ENCODE data around the gene ZNF526. TPM values are rescaled to one million over a fixed set of nuclear protein-coding genes. Genes with fewer than 3 reads are reported as not detected.

Gene ZNF526
- total and polyA plus RNA-seq, 9 of the 15 experiments (the other 6 are each of a cell fraction or from before 2014, with no cell fraction given), result 1.3 to 17.9 (median 6.2) TPM

DNA sequence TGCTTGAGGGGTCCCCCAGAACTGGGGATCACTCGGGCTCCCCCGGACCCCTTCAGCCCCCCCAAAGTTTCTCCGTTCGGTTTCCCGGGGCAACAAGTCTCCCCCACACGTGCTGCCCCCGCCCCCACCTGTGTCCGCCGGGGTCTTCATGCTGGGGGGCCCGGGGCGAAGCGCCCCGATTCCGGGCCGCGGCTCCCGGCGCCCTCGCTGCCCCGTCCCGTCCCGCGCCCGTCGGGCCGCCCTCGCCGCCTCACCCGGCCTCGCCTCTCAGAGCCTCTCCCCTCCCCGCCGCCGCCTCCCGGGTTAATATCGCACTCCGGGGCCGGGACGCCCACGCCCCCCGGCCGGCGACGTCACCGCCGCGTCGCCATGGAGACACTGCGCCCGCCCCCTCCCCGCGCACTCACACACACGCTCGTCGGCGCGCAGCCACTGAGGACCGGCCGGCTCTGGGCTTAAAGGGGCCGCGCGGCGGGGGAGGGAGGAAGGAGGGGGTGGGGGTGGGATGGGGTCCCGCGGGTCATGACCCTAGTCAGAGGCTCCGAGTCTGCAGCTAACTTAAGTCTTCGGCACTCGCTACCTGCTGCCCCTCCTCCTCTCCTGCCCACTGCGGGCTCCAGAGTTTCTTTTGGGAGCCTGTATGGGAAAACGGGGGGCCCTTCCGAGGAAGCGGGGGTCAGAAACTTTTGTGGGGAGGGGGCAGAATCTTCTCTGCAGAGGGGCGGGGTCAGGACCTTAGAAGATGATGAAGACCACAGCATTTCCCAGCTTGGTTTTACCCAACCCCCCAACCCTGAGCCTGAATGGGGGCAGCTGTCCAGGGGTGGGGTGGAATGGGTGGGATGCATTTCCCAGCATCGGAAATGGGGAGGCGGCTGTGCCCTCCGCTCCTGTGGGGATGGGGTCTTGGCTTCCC, 35.0 kb downstream of the ZNF526 start, which contains the start of gene ERF (continued):
- TF ChIP-seq ZNF436 (CRISPR knock-in tag; IDR thresholded peaks at IDR 0.05) (no peak), TAF9B (IDR thresholded peaks at IDR 0.05; ENCODE audit: partially characterized antibody) (no peak), DACH1 (IDR thresholded peaks at IDR 0.05; ENCODE audit: partially characterized antibody) (no peak), L3MBTL2 (IDR thresholded peaks at IDR 0.05) (peak; percentile 25; the same call in 1 of the 2 replicates), GTF2E2 (tag; IDR thresholded peaks at IDR 0.05) (no peak), ZNF239 (CRISPR knock-in tag; IDR thresholded peaks at IDR 0.05) (no peak), ZNF217 (CRISPR knock-in tag; IDR thresholded peaks at IDR 0.05) (no peak), ZNF197 (CRISPR knock-in tag; IDR thresholded peaks at IDR 0.05; ENCODE audit: low read depth) (no peak), MTA2 (IDR thresholded peaks at IDR 0.05; ENCODE audit: low read depth) (no peak), JUN (IDR thresholded peaks at IDR 0.05; ENCODE audit: borderline replicate concordance, low read depth, low read length) (no peak; the same call in 1 of the 2 replicates), JUN (CRISPR knock-in tag; IDR thresholded peaks at IDR 0.05; ENCODE audit: borderline replicate concordance) (peak; percentile 43; the same call in 1 of the 2 replicates), KAT2B (IDR thresholded peaks at IDR 0.05; ENCODE audit: low read depth, low read length) (no peak), YY1 (IDR thresholded peaks at IDR 0.05; ENCODE audit: borderline replicate concordance in 1 of 3, control insufficient read depth in 1 of 3, extremely low read depth in 1 of 3, insufficient read depth in 3 of 3, insufficient read length in 1 of 3, insufficient replicate concordance in 2 of 3, low read depth in 1 of 3, low read length in 2 of 3) (peak in 2 of 3 experiments; percentile 65 to 78)
- TF ChIP-seq, protein P1, sequence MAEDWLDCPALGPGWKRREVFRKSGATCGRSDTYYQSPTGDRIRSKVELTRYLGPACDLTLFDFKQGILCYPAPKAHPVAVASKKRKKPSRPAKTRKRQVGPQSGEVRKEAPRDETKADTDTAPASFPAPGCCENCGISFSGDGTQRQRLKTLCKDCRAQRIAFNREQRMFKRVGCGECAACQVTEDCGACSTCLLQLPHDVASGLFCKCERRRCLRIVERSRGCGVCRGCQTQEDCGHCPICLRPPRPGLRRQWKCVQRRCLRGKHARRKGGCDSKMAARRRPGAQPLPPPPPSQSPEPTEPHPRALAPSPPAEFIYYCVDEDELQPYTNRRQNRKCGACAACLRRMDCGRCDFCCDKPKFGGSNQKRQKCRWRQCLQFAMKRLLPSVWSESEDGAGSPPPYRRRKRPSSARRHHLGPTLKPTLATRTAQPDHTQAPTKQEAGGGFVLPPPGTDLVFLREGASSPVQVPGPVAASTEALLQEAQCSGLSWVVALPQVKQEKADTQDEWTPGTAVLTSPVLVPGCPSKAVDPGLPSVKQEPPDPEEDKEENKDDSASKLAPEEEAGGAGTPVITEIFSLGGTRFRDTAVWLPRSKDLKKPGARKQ (CRISPR knock-in tag; IDR thresholded peaks at IDR 0.05), result no peak
- TF ChIP-seq, protein P2, sequence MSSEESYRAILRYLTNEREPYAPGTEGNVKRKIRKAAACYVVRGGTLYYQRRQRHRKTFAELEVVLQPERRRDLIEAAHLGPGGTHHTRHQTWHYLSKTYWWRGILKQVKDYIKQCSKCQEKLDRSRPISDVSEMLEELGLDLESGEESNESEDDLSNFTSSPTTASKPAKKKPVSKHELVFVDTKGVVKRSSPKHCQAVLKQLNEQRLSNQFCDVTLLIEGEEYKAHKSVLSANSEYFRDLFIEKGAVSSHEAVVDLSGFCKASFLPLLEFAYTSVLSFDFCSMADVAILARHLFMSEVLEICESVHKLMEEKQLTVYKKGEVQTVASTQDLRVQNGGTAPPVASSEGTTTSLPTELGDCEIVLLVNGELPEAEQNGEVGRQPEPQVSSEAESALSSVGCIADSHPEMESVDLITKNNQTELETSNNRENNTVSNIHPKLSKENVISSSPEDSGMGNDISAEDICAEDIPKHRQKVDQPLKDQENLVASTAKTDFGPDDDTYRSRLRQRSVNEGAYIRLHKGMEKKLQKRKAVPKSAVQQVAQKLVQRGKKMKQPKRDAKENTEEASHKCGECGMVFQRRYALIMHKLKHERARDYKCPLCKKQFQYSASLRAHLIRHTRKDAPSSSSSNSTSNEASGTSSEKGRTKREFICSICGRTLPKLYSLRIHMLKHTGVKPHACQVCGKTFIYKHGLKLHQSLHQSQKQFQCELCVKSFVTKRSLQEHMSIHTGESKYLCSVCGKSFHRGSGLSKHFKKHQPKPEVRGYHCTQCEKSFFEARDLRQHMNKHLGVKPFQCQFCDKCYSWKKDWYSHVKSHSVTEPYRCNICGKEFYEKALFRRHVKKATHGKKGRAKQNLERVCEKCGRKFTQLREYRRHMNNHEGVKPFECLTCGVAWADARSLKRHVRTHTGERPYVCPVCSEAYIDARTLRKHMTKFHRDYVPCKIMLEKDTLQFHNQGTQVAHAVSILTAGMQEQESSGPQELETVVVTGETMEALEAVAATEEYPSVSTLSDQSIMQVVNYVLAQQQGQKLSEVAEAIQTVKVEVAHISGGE (CRISPR knock-in tag; IDR thresholded peaks at IDR 0.05), result no peak
- TF ChIP-seq, protein P3, sequence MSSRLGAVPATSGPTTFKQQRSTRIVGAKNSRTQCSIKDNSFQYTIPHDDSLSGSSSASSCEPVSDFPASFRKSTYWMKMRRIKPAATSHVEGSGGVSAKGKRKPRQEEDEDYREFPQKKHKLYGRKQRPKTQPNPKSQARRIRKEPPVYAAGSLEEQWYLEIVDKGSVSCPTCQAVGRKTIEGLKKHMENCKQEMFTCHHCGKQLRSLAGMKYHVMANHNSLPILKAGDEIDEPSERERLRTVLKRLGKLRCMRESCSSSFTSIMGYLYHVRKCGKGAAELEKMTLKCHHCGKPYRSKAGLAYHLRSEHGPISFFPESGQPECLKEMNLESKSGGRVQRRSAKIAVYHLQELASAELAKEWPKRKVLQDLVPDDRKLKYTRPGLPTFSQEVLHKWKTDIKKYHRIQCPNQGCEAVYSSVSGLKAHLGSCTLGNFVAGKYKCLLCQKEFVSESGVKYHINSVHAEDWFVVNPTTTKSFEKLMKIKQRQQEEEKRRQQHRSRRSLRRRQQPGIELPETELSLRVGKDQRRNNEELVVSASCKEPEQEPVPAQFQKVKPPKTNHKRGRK (tag; IDR thresholded peaks at IDR 0.05), result no peak
- TF ChIP-seq, protein P4, sequence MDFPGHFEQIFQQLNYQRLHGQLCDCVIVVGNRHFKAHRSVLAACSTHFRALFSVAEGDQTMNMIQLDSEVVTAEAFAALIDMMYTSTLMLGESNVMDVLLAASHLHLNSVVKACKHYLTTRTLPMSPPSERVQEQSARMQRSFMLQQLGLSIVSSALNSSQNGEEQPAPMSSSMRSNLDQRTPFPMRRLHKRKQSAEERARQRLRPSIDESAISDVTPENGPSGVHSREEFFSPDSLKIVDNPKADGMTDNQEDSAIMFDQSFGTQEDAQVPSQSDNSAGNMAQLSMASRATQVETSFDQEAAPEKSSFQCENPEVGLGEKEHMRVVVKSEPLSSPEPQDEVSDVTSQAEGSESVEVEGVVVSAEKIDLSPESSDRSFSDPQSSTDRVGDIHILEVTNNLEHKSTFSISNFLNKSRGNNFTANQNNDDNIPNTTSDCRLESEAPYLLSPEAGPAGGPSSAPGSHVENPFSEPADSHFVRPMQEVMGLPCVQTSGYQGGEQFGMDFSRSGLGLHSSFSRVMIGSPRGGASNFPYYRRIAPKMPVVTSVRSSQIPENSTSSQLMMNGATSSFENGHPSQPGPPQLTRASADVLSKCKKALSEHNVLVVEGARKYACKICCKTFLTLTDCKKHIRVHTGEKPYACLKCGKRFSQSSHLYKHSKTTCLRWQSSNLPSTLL (IDR thresholded peaks at IDR 0.05), result no peak

Data from K562 (cell line).